ENCODE results near the gene CDK19.
A peak's percentile ranks its signal among the peaks of the same experiment; 100 is the strongest.
"Not testable (repeated sequence)": the region's sequence is repeated elsewhere in the genome, so short reads cannot be mapped to it uniquely, and the experiment has no call there.

The CDK19 gene

DNA sequence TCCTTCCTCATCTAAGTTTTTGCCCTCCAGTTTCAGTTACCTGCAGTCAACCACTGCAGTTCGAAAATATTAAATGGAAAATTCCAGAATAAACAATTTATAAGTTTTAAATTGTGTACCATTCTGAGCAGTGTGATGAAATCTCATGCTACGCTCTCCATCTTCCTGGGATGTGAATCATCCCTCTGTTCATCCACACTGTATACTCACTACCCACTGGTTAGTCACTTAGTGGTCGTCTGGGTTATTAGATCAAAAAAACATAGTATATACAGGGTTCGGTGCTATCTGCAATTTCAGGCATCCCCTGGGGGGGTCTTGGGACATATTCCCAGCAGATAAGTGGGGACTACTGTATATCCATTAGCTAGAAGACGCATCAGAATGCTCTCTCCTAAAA lies 186.9 kb downstream of the CDK19 start:
- no peak for DNase-seq

DNA sequence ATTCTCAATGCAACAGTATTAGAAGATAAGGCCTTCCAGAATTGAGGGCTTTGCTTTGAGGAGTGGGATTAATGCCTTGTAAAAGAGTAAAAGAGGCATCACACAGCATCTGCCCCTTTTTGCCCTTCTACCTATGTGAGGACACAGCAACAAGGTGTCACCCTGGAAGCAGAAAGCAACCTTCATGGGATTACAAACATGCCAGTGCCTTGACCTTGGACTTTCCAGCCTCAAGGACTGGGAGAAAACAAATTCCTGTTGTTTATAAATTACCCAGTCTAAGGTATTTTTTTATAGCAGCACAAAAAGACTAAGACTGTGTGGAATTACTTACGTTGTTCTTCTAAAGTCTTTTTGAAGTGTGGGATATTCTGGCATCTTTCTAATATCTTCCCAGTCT lies 188.8 kb downstream of the CDK19 start:
- no peak for DNase-seq

DNA sequence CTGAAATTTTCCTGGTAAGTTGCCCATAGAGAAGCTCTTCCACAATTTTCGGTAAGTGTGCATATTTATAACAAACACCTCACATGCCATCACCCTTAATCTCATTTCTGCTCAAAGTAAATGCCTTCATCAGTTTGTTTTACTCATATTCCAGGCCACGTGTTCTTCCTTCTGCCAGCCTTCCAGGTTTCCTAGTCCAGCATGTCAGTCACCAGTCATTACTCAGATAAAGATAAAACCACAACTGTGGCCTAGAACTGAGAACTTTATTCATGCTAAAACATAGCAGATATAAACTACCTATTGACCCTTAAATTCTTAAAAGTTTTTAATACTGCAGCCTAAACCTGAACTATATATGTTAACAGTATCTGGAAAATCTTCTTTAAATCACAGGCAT lies 189.4 kb downstream of the CDK19 start:
- DNase-seq, result no peak

DNA sequence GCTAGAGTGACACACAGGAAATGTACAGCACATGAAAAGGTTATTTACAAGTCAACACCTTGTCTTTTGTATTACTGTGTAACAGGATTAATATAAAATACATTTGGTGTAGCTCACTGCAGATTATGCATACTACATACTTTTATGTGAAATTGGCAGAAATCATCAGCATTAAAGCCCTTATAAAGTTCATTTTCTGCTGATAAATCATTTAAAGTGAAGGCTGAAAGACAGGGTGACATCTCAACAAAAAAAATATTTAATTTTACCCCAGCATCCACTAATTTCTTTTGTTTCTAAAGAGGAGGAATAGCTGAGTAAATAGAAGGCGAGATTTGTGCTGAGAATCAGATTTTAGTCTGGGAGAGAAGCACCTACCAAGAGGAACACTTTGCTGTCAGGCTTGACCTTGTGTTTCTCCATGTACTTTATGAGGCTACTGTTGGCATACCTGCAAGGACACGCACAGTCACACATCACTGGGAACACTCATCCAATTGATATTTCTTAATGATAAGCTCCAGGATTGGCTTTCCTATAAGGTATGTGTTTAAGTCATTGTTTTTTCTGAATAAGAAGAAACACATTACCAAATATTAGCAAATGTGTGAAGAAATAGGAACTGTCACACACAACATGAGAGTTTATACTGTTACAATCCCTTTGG lies 192.2 kb downstream of the CDK19 start:
- DNase-seq, result no peak

DNA sequence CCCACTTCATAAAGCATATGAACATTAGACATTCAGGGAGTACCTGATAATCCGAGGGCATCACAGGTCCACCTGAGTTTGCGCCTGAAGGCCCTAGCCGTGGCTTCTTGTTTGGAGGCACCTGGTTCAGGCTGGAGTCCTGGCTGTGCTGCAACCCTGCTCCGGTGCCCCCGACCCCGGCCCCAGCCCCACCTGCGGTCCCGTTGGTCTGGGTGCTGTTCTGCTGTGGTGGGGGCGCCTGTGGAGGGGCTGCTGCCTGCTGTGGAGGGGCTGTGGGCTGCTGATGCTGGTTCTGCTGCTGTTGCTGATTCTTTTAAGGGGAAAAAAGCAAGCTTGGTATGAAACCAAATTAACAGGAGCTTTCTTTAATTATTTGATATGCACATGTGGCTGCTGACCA lies 194.2 kb downstream of the CDK19 start:
- no peak for DNase-seq

DNA sequence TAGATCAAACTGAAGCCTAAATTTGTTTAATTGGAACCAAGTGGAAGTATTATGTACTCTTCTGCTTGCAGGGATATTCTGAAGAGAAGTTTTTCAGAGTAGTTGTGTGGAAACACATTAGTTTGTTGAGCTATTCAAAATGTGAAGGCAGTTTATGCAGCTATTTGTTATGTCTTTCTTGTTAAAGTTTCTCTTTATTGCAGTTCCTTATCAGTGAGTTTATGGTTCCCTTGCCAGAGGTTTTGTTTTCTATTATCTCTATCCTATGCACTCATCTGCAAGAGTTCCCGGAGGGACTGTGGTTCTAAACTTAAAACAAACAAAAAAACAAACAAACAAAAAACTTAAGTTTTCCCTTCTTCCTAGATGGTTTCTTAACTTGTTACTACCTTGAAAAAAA lies 195.2 kb downstream of the CDK19 start:
- no peak for DNase-seq

DNA sequence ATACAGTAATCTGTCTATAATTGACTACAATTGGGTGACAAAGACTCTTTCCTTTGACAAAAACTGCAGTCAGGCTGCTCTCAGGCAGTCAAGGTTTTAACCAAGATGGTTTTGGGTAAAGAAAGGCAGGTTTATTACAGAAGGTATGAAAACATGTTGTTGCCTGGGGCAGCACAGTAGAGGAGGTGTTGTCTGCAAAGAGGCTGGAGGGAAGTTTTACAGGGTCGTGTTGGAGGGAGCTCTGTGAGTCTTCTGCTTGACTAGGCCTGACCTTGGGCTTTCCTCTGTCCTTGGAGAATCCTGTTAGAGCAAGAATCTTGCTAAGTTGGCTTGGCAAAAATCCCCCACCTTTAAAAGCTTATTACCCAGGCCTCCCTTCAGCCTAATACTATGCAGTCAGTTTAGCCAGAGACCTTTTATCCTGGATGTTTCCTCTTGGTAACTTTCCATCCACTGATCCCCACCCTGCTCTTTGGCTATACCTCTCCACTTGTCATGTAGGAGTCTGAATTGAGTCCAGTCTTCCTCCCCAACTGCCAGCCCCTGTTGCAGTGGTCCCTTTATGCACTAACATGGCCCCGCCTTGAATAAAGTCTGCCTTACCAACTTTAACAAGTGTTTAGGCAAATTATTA lies 195.9 kb downstream of the CDK19 start:
- DNase-seq, result no peak

DNA sequence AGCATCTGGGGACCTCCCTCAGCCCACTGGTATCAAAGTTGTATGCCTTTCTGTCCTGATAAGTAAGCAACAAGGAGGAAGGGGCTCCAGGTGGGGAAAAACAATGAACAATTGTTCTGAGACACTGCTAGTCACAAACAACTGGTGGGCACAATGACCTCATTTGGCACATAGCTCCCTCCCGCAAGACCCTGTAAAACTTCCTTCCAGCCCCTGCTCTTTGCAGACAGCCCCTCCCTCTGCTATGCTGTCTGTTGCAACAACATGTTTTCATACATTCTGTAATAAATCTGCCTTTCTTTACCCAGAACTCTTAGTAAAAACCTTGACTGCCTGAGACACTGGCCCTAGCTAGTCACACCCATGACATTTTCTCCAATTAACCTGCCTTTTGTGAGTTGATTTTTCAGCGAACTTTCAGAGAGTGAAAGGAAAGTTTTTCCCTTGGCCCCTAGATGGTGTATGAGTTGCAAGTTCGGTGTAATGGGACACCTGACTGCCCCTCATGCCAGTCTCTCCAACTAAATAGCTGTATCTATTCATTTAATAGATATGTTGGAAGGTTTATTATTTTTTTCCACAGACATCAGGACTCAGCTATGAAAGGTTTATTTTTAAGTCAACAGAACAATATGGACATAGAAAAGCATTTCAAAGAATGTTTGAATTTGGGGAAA lies 196.5 kb downstream of the CDK19 start:
- peak in 2 of 56 donors; percentile 26 to 51 for DNase-seq

DNA sequence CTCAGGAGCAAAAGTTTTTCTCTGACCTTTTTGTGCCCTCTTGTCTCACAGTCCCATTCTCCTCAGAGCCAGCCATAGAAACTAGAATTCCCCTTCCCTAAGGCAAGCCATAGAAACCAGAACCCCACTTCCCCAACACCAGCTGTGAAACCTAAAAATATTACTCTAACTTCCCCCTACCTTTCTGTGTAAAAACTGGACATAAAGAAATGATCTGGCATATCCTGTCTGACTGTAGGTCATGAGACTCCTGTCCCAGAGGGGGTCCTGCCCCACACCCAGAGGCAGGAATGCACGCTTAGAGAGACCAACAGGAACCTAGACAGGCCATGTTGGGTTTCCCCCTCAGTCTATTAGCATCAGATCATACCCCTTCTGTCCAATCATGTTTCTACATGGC lies 198.2 kb downstream of the CDK19 start:
- no peak for DNase-seq

DNA sequence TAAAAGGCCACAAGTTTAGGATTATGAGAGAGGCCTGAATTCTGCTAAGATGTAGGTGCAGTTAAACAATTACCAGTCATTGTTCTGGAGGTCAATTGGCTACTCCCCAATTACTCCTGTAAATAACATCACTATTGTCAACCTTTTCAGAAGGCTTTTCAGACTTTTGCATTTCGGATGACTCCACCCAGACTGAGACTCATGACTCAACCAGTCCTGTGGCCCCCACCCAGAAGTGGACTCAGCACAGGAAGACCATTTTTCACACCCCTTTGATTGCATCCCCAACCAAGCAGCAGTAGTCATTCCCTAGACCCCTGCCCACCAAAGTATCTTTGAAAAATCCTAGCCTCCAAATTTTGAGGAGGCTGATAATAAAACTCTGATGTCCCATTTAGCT lies 199.5 kb downstream of the CDK19 start:
- peak in 1 of 56 donors; percentile 16 for DNase-seq

DNA sequence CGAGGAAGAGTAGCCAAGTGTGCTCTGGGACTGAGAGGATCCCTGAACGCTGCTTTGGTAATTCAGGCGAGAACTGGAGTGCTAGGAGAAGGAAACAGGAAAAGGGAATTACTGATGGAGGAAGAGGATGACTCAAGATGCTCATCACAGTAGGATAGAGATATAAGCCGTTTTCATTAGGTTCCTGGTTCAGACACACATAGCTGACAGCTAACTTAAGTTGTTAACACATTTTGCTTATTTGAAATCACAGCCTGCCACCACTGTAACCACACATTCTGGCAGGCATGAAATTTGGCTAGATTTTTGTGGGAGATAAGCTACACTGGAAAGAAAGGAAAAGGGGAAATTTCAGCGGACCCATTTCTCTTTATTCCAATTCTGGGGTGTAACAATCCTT lies 200.7 kb downstream of the CDK19 start:
- DNase-seq, result no peak

DNA sequence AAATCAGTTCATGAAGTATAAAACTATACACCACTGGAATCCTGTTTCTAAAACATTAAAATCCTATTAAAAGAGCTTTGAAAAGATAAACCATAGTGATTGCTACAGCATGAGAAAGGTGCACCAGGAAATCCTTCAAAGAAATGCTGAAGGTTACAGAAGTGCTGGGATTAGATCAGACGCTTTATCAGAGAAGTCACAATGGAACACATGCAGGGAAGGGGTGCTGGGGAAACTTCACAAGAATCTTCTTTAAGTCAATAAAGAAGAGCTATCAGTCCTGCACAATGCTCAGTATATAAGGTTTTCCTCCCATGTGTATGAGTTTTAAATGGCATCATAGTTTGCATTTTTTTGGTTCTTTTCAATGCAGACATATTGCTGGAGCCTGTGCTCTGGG lies 201.2 kb downstream of the CDK19 start:
- DNase-seq, result no peak

DNA sequence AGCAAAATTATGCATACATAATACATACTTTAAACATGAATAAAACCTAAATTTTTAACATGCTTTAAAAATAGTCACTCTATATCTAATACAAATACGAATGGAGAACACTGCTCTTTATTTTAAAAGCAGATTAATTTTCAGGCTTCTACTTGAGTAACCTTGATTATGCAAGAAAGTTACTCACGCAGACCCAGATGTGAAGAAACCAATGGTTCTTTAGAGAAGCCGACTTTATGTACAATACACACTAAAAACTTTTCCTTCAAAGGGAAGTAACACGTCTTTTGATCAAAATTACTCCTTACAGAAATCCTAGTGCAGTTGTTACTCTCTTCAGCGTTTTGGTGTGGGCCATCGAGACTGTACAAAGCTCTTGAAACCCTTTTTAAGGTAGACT lies 201.9 kb downstream of the CDK19 start:
- DNase-seq, result no peak

DNA sequence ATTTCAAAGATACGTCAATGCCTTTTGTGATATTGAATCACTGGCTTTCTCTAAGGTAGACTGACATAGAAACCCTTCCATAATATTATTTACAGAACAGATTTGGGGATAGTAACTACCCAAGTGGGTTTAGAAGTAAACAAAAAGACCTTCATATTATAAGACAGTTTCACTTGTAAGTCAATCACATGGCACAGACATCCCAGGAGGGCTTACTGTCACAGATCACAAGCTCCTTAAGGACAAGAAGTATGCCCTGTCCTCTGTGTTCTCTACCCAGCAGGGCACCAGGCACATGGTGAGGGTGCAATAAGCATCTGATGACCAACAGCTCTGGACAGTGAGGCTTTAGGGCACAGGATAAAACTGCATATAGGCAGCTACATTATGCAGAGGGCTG lies 203.0 kb downstream of the CDK19 start:
- no peak for DNase-seq

DNA sequence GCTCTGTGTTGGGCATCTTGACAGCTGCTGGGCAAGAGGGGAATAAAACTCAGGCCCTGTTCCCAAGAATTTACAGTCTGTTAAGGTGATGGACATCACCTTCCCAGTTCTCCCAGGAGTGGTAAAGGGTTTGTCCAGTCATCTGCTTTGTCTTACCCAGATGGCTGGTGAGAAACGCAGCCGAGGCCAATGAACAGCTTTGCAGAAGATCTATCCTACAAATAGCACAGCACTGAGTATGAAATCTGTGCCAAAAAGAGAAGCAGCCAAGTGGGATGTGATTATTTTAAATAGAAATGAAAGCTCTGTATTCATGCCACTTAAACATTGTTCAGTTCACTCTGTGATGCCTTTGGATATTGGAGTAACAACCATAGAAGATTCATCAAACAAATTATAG lies 206.2 kb downstream of the CDK19 start:
- peak in 25 of 56 donors; percentile 7 to 57 (median 33) for DNase-seq

DNA sequence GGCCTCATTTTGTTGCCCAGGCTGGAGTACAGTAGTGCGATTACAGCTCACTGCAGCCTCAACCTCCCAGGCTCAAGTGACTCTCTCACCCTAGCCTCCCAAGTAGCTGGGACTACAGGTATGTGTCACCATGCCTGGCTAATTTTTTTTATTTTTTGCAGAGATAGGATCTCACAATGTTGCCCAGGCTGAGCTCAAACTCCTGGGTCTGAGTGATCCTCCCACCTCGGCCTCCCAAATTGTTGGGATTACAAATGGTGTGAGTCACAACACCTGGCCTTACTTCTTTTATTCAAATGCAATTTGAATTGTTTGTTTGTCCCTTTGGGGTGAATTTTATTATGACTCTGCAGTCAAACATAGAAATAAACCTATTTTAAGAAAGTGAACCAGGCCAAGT lies 207.1 kb downstream of the CDK19 start:
- DNase-seq, result no peak

DNA sequence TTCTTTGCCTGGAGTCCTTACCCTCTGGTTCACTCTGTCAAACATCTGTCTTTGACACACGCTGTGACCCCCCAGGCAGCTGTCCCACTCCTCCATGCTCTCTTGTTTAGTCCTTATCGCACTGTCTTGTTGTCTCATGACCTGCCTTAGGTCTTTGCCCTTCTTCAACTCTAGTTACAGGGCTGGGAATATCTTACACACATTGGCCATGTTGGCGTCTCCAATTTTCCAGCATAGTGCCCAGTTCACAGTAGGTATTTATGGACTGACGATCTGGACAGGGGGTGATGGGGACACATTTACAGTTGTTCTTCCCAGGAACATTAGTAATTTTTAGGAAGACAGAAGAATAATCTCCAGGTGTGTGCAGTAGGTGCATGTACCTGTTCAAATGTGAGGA lies 209.1 kb downstream of the CDK19 start:
- no peak for DNase-seq

DNA sequence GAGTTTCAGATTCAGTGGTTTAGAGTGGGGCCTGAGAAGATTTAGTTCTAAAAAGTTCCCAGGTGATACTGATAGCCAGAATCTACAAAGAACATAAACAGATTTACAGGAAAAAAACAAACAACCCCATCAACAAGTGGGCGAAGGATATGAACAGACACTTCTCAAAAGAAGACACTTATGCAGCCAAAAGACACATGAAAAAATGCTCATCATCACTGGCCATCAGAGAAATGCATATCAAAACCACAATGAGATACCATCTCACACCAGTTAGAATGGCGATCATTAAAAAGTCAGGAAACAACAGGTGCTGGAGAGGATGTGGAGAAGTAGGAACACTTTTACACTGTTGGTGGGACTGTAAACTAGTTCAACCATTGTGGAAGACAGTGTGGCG lies 214.6 kb downstream of the CDK19 start:
- not testable (repeated sequence) for DNase-seq

DNA sequence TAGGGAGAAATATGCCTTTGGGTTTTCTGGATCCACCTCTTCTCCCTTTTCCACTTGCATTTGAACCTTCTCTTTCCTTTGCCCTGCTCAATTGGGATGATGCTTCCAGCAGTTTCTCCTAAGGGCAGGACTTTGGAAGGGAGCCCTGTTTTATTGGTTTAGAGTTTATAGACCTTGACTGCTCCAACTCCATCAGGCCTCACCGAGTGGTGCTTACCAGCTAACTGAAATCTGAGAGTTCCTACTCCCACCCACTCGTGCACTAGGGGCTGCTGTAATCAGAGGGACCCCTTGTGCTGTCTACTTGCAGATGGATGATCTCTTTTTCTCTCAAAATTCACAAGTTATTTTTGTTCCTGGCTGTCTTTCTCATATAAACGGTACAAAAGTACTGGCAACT lies 217.5 kb downstream of the CDK19 start:
- no peak for DNase-seq

DNA sequence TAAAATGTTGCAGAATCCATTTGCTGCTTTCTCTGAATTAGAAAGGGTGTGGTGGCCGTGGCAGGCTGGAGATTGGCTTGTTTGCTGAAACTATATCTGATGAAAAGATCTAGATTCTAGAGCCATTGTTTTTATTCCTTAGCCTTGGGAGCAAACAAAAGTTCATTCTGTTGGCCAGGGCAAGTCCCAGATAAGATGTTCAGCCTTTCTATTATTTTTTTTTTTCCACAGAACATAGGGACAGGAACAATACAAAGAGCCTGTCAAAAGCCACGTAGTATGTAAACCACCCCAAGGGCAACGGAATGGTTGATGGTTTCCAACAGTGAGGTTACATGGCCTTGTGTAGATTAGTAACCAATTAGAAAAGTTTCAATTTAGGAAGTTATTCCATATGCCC lies 218.9 kb downstream of the CDK19 start:
- DNase-seq, result no peak

DNA sequence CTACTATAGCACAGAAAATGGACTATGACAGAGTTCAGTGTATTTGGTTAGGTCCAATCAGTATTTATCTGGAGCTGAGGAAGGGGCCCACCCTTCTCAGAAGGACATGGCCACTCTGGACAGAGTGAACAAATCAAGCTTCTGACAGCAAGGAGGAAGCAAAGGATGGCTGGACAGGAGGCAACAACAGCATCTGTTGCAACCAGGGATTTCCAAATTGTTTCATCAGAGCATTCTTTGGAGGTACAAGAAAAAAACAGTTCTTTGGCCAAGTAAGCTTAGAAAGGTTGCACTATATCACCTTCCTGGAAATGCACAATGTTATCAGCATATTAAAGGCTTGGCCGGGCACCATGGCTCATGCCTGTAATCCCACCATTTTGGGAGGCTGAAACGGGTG lies 220.2 kb downstream of the CDK19 start:
- no peak for DNase-seq

DNA sequence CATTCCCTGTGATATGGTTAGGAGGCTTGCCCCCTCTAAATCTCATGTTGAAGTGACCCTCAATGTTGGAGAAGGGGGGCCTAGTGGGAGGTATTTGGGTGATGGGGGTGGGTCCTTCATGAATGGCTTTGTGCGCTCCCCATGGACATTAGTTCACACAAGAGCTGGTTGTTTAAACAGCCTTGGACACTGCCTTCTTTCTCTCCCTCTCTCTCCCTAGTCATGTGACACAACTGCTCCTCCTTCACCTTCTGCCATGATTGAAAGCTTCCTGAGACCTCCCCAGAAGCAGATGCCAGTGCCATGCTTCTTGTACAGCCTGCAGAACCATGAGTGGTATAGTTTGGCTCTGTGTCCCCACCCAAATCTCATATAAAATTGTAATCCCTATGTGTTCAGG lies 221.6 kb downstream of the CDK19 start:
- DNase-seq, result no peak

DNA sequence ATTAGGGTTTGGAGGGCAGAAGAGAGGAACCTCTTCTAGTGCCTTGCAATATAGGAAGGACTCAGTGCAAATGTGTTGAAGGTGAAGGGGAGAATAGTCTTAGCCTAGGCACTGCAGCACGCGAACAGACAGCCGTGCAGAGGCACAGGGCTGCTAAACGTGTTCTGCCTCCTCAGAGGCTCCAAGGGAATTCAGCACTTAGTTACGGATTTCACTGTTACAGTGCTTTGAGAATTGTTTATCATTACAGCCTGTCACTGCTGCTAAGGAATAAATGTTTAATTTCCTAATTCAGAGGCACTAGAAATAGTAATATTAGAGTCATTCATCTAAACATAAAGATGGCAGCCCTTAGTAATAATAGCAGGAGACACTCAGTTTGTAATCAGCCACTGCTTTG lies 222.5 kb downstream of the CDK19 start:
- DNase-seq, result no peak
